Karpas-422 (cell line): ENCODE results near the gene KCNC1. TPM values are rescaled to one million over a fixed set of nuclear protein-coding genes. Genes with fewer than 3 reads are reported as not detected.

Source experiments
- DNase-seq: peaks from one replicate; pipeline ENCODE4 v3.0.0-alpha.2; 2015
- H2AFZ ChIP-seq: fragments of 200-600 bp; sonication (generic); 2 replicates; pipeline ENCODE4 v1.6.1; 2014; ENCODE audit warnings: antibody characterized with exemption, low read length, mixed read lengths
- H3K27ac ChIP-seq: fragments of 200-600 bp; sonication (generic); 2 replicates; pipeline ENCODE4 v1.5.1; 2014; ENCODE audit warnings: mild to moderate bottlenecking, low read length, moderate library complexity
- H3K27me3 ChIP-seq: fragments of 200-600 bp; sonication (generic); 2 replicates; pipeline ENCODE4 v1.6.1; 2014; ENCODE audit warnings: low read length, mixed read lengths
- H3K36me3 ChIP-seq: fragments of 200-600 bp; sonication (generic); 2 replicates; pipeline ENCODE4 v1.6.1; 2014; ENCODE audit warnings: low read length, mixed read lengths; ENCODE audit not compliant: insufficient read depth
- H3K4me1 ChIP-seq: fragments of 200-600 bp; sonication (generic); 2 replicates; pipeline ENCODE4 v1.6.1; 2014; ENCODE audit warnings: mild to moderate bottlenecking, low read length, mixed read lengths
- H3K4me2 ChIP-seq: fragments of 200-600 bp; sonication (generic); 2 replicates; pipeline ENCODE4 v1.6.1; 2014; ENCODE audit warnings: low read length, low read depth, mild to moderate bottlenecking; ENCODE audit not compliant: poor library complexity, severe bottlenecking
- H3K4me3 ChIP-seq: fragments of 200-600 bp; sonication (generic); 2 replicates; pipeline ENCODE4 v1.5.1; 2014; ENCODE audit warnings: mild to moderate bottlenecking, antibody characterized with exemption, low read length, mixed read lengths
- H3K79me2 ChIP-seq: fragments of 200-600 bp; sonication (generic); 2 replicates; pipeline ENCODE4 v1.6.1; 2014; ENCODE audit warnings: mild to moderate bottlenecking, low read length, mixed read lengths
- H3K9ac ChIP-seq: fragments of 200-600 bp; sonication (generic); 2 replicates; pipeline ENCODE4 v1.6.0; 2014; ENCODE audit warnings: low read length
- H3K9me2 ChIP-seq: fragments of 200-600 bp; sonication (generic), shearing (Covaris generic); replicated peaks from 2 replicates; pipeline ENCODE4 v1.6.0; 2014; ENCODE audit warnings: mild to moderate bottlenecking, low read length, moderate library complexity; ENCODE audit not compliant: insufficient read depth
- H3K9me3 ChIP-seq: fragments of 300-700, 200-600 bp; sonication (generic); 2 replicates; pipeline ENCODE4 v1.6.1; 2014; ENCODE audit warnings: low read length, mixed read lengths
- H4K20me1 ChIP-seq: fragments of 200-600 bp; sonication (generic); 2 replicates; pipeline ENCODE4 v1.6.1; 2014; ENCODE audit warnings: mild to moderate bottlenecking, antibody characterized with exemption, low read length, low read depth; ENCODE audit not compliant: insufficient read depth
- total RNA-seq: library from RNA; depleted of rRNA; stranded (reverse); fragments of >200 nt; shearing (Covaris generic); gene quantifications from 2 replicates; pipeline ENCODE4 v1.2.3, GENCODE V29; 2014; ENCODE audit warnings: low replicate concordance; rRNA removed

Gene KCNC1
- total RNA-seq, 1 experiment from 2014 or later = not detected

GRCh38 chr11:17822401-17822781 lies 87.8 kb downstream of the KCNC1 start:
- no peak overlapping the region for H3K27ac ChIP-seq
- H4K20me1 ChIP-seq = peaks cover 10% of the 10 kb centered on the region; the same call in 1 of the 2 replicates
- no peaks in the 10 kb centered on the region for H3K9me3 ChIP-seq
- H3K27me3 ChIP-seq = no peaks in the 10 kb centered on the region
- H3K79me2 ChIP-seq = no peaks in the 10 kb centered on the region
- no peak overlapping the region for H3K4me3 ChIP-seq
- H3K4me1 ChIP-seq = no peaks in the 10 kb centered on the region
- H3K4me2 ChIP-seq = no peak overlapping the region
- H3K9me2 ChIP-seq = no peaks in the 10 kb centered on the region
- no peak overlapping the region for H3K9ac ChIP-seq
- no peak overlapping the region for H2AFZ ChIP-seq
- no peaks in the 10 kb centered on the region for H3K36me3 ChIP-seq
- no peak for DNase-seq

GRCh38 chr11:17827006-17827405 lies 92.4 kb downstream of the KCNC1 start:
- H3K4me2 ChIP-seq = no peak overlapping the region
- no peak overlapping the region for H3K27ac ChIP-seq
- H3K9ac ChIP-seq = no peak overlapping the region
- no peaks in the 10 kb centered on the region for H3K79me2 ChIP-seq
- H3K36me3 ChIP-seq = no peaks in the 10 kb centered on the region
- H3K27me3 ChIP-seq = no peaks in the 10 kb centered on the region
- H3K9me3 ChIP-seq = no peaks in the 10 kb centered on the region
- H3K4me1 ChIP-seq = no peaks in the 10 kb centered on the region
- H2AFZ ChIP-seq = no peak overlapping the region
- peaks cover 8% of the 10 kb centered on the region; the same call in 1 of the 2 replicates for H4K20me1 ChIP-seq
- no peaks in the 10 kb centered on the region for H3K9me2 ChIP-seq
- H3K4me3 ChIP-seq = no peak overlapping the region
- peak; percentile 48 for DNase-seq

GRCh38 chr11:17828311-17828751 lies 93.8 kb downstream of the KCNC1 start:
- H2AFZ ChIP-seq = no peak overlapping the region
- no peaks in the 10 kb centered on the region for H3K9me2 ChIP-seq
- H3K27ac ChIP-seq = no peak overlapping the region
- no peaks in the 10 kb centered on the region for H3K4me1 ChIP-seq
- no peaks in the 10 kb centered on the region for H3K27me3 ChIP-seq
- DNase-seq = no peak
- no peaks in the 10 kb centered on the region for H4K20me1 ChIP-seq
- H3K36me3 ChIP-seq = no peaks in the 10 kb centered on the region
- no peaks in the 10 kb centered on the region for H3K79me2 ChIP-seq
- no peaks in the 10 kb centered on the region for H3K9me3 ChIP-seq
- H3K9ac ChIP-seq = no peak overlapping the region
- H3K4me3 ChIP-seq = no peak overlapping the region
- no peak overlapping the region for H3K4me2 ChIP-seq

- Histone ChIP-seq H2AFZ (no peak overlapping the region), H3K4me3 (no peak overlapping the region), H4K20me1 (no peaks in the 10 kb centered on the region), H3K9me2 (no peaks in the 10 kb centered on the region), H3K27me3 (no peaks in the 10 kb centered on the region), H3K9me3 (no peaks in the 10 kb centered on the region), H3K36me3 (no peaks in the 10 kb centered on the region), H3K9ac (no peak overlapping the region), H3K4me2 (no peak overlapping the region), H3K79me2 (no peaks in the 10 kb centered on the region), H3K27ac (no peak overlapping the region), H3K4me1 (no peaks in the 10 kb centered on the region)
- no peak for DNase-seq
Observed at GRCh38 chr11:17831228-17831627, 96.6 kb downstream of the KCNC1 start.

- H2AFZ ChIP-seq = no peak overlapping the region
- no peak overlapping the region for H3K4me3 ChIP-seq
- H3K27ac ChIP-seq = no peak overlapping the region
- H3K27me3 ChIP-seq = no peaks in the 10 kb centered on the region
- no peaks in the 10 kb centered on the region for H4K20me1 ChIP-seq
- no peak for DNase-seq
- no peaks in the 10 kb centered on the region for H3K9me3 ChIP-seq
- H3K9ac ChIP-seq = no peak overlapping the region
- H3K4me1 ChIP-seq = no peaks in the 10 kb centered on the region
- no peaks in the 10 kb centered on the region for H3K9me2 ChIP-seq
- no peaks in the 10 kb centered on the region for H3K36me3 ChIP-seq
- no peak overlapping the region for H3K4me2 ChIP-seq
- no peaks in the 10 kb centered on the region for H3K79me2 ChIP-seq
Observed at GRCh38 chr11:17831883-17832282, 97.3 kb downstream of the KCNC1 start.

Other genes starting within 250 kb of the KCNC1 start
- gene USH1C, start 190.4 kb upstream of the KCNC1 start, total RNA-seq = not detected in 2 replicates
- not detected in 2 replicates for gene OTOG, start 187.5 kb upstream of the KCNC1 start, total RNA-seq
- gene MYOD1, start 15.2 kb upstream of the KCNC1 start, total RNA-seq = not detected in 2 replicates